Tibial artery (tissue), 4 donors: Measurements from ENCODE around the gene NACC1.

Experiments used
- DNase-seq, 2 donors: peaks; one replicate each; pipeline ENCODE4 v3.0.0-alpha.2; 2019
- H3K27ac ChIP-seq, 2 donors: fragments of 200-600 bp; sonication (generic) in 1 of 2; 1 replicate in 1 of 2; 2 replicates in 1 of 2; pipeline ENCODE4 v1.5.1; 2018 to 2019; ENCODE audit warnings: mild to moderate bottlenecking in 1 of 2
- H3K27me3 ChIP-seq, 2 donors: fragments of 200-600 bp; sonication (generic) in 1 of 2; one replicate each; pipeline versions ENCODE4 v1.5.1 to v1.6.0; 2016 to 2019
- H3K36me3 ChIP-seq, 3 donors: fragments of 200-600 bp; sonication (generic) in 2 of 3; one replicate each; pipeline ENCODE4 v1.5.1; 2016 to 2019; ENCODE audit warnings: mild to moderate bottlenecking in 2 of 3
- H3K4me1 ChIP-seq, 4 donors: fragments of 200-600 bp; sonication (generic) in 2 of 4; 1 replicate in 3 of 4; 2 replicates in 1 of 4; pipeline ENCODE4 v1.5.1; 2016 to 2019
- H3K4me3 ChIP-seq, 2 donors: fragments of 200-600 bp; sonication (generic) in 1 of 2; 1 replicate in 1 of 2; 2 replicates in 1 of 2; pipeline ENCODE4 v1.5.1; 2018 to 2019; ENCODE audit warnings: mild to moderate bottlenecking in 2 of 2
- H3K9me3 ChIP-seq, 3 donors: fragments of 200-600 bp; sonication (generic) in 1 of 3; one replicate each; pipeline ENCODE4 v1.5.1; 2016 to 2019
- CTCF ChIP-seq, 2 experiments: fragments of 200-600 bp in 1 of 2; fragments of 450-650 bp in 1 of 2; IDR thresholded peaks; one replicate each; pipeline ENCODE4 v1.5.1; 2017 to 2019; ENCODE audit warnings: antibody characterized with exemption in 2 of 2, mild to moderate bottlenecking in 1 of 2, moderate library complexity in 1 of 2
- intact Hi-C: fragments of 100-400 bp; cut with DNase I; formaldehyde crosslinking; loops from one replicate; pipeline ENCODE4 v1.15.0; 2023; ENCODE audit warnings: low total_unique reads

Gene NACC1

DNA sequence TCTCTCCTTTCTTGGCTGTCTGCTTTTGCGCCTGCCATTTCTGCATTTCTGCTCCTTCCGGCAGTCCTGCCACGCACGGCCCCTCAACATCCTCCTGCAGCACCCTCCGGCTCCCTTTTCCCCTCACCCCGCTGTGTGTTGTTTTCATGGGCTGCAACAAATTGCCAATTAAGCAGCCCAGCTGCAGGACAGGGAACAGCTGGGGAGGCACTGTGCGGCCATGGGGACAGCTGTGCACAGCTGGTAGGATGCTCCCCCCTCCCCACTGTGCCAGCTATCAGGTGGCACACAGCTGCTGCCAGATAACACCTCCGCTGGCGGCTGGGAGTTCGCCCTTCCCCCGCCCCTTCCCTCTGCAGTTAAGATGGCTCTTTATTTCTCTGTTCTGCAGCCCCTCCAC, 40.8 kb upstream of the NACC1 start:
- H3K9me3 ChIP-seq, result no peaks in the 10 kb centered on the region
- no peak overlapping the region for H3K4me3 ChIP-seq
- peaks cover 7 to 83% (median 57%) of the 10 kb centered on the region in 4 donors for H3K4me1 ChIP-seq
- peaks cover 14 to 83% (median 21%) of the 10 kb centered on the region in 3 donors for H3K36me3 ChIP-seq
- no peaks in the 10 kb centered on the region for H3K27me3 ChIP-seq
- TF ChIP-seq CTCF (IDR thresholded peaks at IDR 0.05), result no peak
- DNase-seq, result no peak
- peak overlapping the region; percentile 79 to 83 for H3K27ac ChIP-seq
- intact Hi-C loops, result no loop called here

DNA sequence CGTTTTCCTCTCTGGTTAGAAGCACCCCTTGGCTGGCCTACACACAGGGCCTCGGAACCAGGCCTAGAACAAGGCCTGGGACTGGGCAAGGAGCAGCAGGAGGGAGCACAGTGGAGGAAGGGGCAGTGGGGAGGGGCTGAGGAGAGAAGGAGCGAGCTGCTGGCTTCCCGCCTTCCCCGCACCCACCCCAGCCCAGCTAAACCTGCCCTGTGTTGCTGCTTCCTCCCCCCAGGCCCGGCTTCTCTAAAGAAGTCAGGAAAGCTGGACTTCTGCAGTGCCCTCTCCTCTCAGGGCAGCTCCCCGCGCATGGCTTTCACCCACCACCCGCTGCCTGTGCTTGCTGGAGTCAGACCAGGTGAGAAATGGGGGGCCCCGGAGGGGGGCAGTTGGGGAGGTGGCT, 39.7 kb upstream of the NACC1 start:
- peaks cover 7 to 84% (median 64%) of the 10 kb centered on the region in 4 donors for H3K4me1 ChIP-seq
- peak overlapping the region; percentile 79 to 83 for H3K27ac ChIP-seq
- peaks cover 14 to 87% (median 21%) of the 10 kb centered on the region in 3 donors for H3K36me3 ChIP-seq
- no peak overlapping the region for H3K4me3 ChIP-seq
- intact Hi-C loops, result no loop called here
- H3K27me3 ChIP-seq, result no peaks in the 10 kb centered on the region
- no peaks in the 10 kb centered on the region for H3K9me3 ChIP-seq
- TF ChIP-seq CTCF (IDR thresholded peaks at IDR 0.05), result no peak
- no peak for DNase-seq

DNA sequence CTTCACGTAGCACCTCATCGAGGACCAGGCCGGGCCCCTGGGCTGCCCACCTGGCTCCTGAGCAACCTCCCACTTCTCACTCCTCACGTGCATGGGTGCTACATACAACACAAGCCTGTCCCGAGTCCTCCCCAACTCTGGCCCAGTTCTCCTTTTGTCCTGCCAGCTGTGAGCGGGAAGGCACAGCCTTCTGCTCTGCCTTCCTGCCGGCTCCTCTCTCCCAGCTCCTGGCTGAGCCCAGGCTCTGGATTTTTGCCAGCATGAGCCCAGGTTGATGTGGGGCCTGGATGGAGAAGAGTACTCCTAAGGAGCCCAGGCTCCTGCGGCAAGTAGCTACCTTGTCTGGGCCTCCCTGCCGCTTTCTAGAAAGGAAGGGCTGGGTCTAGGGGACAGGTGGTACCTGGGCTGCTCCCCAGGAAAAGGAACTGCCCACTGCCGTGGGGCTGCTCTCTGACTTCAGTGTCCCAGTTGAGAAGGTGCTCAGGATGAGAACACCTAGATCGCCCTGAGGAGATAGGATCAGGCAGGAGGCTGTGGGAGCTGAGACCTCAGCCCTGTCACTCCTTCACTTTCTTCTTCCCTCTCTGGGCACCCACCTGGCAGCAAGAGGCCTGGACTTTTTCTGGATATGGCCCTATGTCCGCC, 39.0 kb upstream of the NACC1 start:
- H3K4me1 ChIP-seq, result peaks cover 7 to 82% (median 62%) of the 10 kb centered on the region in 4 donors
- DNase-seq, result no peak
- H3K4me3 ChIP-seq, result no peak overlapping the region
- H3K36me3 ChIP-seq, result peaks cover 15 to 87% (median 15%) of the 10 kb centered on the region in 3 donors
- H3K27ac ChIP-seq, result peak overlapping the region; percentile 79 to 83
- no peak for TF ChIP-seq CTCF (IDR thresholded peaks at IDR 0.05)
- intact Hi-C loops, result no loop called here
- no peaks in the 10 kb centered on the region for H3K27me3 ChIP-seq
- H3K9me3 ChIP-seq, result no peaks in the 10 kb centered on the region

GRCh38 chr19:13079542-13079986, 38.5 kb upstream of the NACC1 start:
- H3K4me3 ChIP-seq, result no peak overlapping the region
- peak overlapping the region; percentile 79 to 83 for H3K27ac ChIP-seq
- intact Hi-C loops, result no loop called here
- H3K4me1 ChIP-seq, result peaks cover 7 to 81% (median 60%) of the 10 kb centered on the region in 4 donors
- H3K36me3 ChIP-seq, result peaks cover 9 to 87% (median 14%) of the 10 kb centered on the region in 3 donors
- DNase-seq, result no peak
- no peak for TF ChIP-seq CTCF (IDR thresholded peaks at IDR 0.05)
- no peaks in the 10 kb centered on the region for H3K27me3 ChIP-seq
- H3K9me3 ChIP-seq, result no peaks in the 10 kb centered on the region

DNA sequence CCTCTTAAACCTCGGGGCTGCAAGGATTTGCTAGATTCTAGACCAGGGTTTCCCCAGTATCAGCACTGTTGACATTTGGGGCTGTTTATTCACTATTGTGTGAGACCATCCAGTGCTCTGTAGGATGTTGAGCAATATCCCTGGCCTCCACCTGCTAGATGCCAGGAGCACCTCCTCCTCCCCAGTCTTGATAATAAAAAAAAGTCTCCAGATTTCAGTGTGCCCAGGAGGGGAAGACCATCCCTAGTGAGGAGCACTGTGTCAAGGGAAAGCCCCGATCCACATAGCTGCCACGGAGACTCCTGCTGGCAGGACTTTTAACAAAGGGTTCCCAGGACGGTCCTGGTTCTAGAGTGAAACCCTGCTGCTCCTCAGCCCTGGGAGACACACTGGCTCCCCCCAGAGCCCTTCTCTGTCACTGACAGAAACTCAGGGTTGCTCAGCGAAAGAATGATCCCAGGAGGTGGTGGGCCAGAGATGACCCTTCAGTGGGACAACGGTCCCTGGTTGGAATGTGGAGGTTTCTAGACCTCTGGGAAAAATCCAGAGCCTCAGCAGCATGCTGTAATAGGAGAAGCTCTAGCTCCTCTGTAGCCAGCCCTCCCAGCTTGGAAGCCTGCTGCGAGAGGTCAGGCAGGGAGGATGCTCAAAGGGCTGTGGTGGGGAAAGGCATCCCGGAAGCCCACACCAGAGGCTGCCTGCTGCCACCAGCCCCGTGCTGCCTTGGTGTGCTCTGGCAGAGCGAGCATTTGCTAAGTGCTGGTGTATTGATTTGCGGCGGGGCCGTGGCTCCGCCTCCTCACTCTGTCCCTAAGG, 35.7 kb upstream of the NACC1 start:
- H3K36me3 ChIP-seq, result peaks cover 6 to 77% (median 10%) of the 10 kb centered on the region in 3 donors
- H3K27me3 ChIP-seq, result no peaks in the 10 kb centered on the region
- intact Hi-C loops, result loop anchor here (5.0 kb wide), 1 partner anchor 90 kb away; no protein-coding TSS in a partner anchor
- H3K4me3 ChIP-seq, result no peak overlapping the region
- peak; percentile 29 to 49 for TF ChIP-seq CTCF (IDR thresholded peaks at IDR 0.05)
- no peaks in the 10 kb centered on the region for H3K9me3 ChIP-seq
- peaks cover 11 to 88% (median 63%) of the 10 kb centered on the region in 4 donors for H3K4me1 ChIP-seq
- peak in 1 of 2 donors; percentile 73 for DNase-seq
- peak overlapping the region; percentile 83 to 94 for H3K27ac ChIP-seq
